GM19238 (cell line): Measurements from ENCODE around the gene ASTN2.
"Not testable (repeated sequence)": the region's sequence is repeated elsewhere in the genome, so short reads cannot be mapped to it uniquely, and the experiment has no call there.

Source experiments
- DNase-seq: peaks from one replicate; pipeline ENCODE4 v3.0.0; 2011; ENCODE audit warnings: low spot score; ENCODE audit not compliant: insufficient read length

Gene ASTN2

GRCh38 chr9:116934131-116934530 lies 480.7 kb downstream of the ASTN2 start:
- no peak for DNase-seq

- no peak for DNase-seq
Measured at GRCh38 chr9:116933251-116933650, 481.6 kb downstream of the ASTN2 start.

GRCh38 chr9:116929621-116930020 lies 485.2 kb downstream of the ASTN2 start:
- DNase-seq = no peak

GRCh38 chr9:116928884-116929283 lies 486.0 kb downstream of the ASTN2 start:
- DNase-seq = no peak

GRCh38 chr9:116928289-116928688 lies 486.6 kb downstream of the ASTN2 start:
- no peak for DNase-seq

GRCh38 chr9:116927726-116928125 lies 487.1 kb downstream of the ASTN2 start:
- DNase-seq = no peak

- DNase-seq = no peak
Measured at GRCh38 chr9:116925121-116925520, 489.7 kb downstream of the ASTN2 start.

GRCh38 chr9:116924462-116925110 lies 490.3 kb downstream of the ASTN2 start:
- no peak for DNase-seq

- not testable (repeated sequence) for DNase-seq
Measured at GRCh38 chr9:116917895-116918508, 496.9 kb downstream of the ASTN2 start.

GRCh38 chr9:116913536-116913935 lies 501.3 kb downstream of the ASTN2 start:
- DNase-seq = no peak

- no peak for DNase-seq
Measured at GRCh38 chr9:116910201-116910600, 504.7 kb downstream of the ASTN2 start.

- no peak for DNase-seq
Measured at GRCh38 chr9:116907989-116908388, 506.9 kb downstream of the ASTN2 start.

- DNase-seq = no peak
Measured at GRCh38 chr9:116905171-116905588, 509.7 kb downstream of the ASTN2 start.

- DNase-seq = no peak
Measured at GRCh38 chr9:116904165-116904564, 510.7 kb downstream of the ASTN2 start.

- no peak for DNase-seq
Measured at GRCh38 chr9:116901260-116901659, 513.6 kb downstream of the ASTN2 start.

GRCh38 chr9:116900543-116900942 lies 514.3 kb downstream of the ASTN2 start:
- DNase-seq = no peak

GRCh38 chr9:116900007-116900367 lies 514.9 kb downstream of the ASTN2 start:
- DNase-seq = no peak

- no peak for DNase-seq
Measured at GRCh38 chr9:116899337-116900006, 515.4 kb downstream of the ASTN2 start.

GRCh38 chr9:116898131-116898530 lies 516.7 kb downstream of the ASTN2 start:
- not testable (repeated sequence) for DNase-seq

GRCh38 chr9:116897201-116897600 lies 517.7 kb downstream of the ASTN2 start:
- DNase-seq = no peak

- DNase-seq = no peak
Measured at GRCh38 chr9:116895961-116896360, 518.9 kb downstream of the ASTN2 start.

GRCh38 chr9:116891424-116891823 lies 523.4 kb downstream of the ASTN2 start:
- no peak for DNase-seq

GRCh38 chr9:116888476-116888875 lies 526.4 kb downstream of the ASTN2 start:
- not testable (repeated sequence) for DNase-seq
